Astrocyte (in vitro differentiated cells and primary cell): ENCODE results near the gene PHC2. TPM values are rescaled to one million over a fixed set of nuclear protein-coding genes. Genes with fewer than 3 reads are reported as not detected.

ENCODE experiments used
- DNase-seq: peaks from one replicate; pipeline ENCODE4 v3.0.0-alpha.2; 2010; ENCODE audit warnings: low read depth
- FAIRE-seq: peaks from 2 replicates; lab custom pipeline; 2011; peaks lifted over from hg19 to GRCh38; lab: Jason Lieb, UNC
- H2AFZ ChIP-seq: 2 replicates; pipeline ENCODE4 v1.6.0; 2012; ENCODE audit warnings: low read depth, low read length, inconsistent platforms
- H3K27ac ChIP-seq: 2 replicates; pipeline ENCODE4 v1.5.1; 2011; ENCODE audit warnings: low read depth, low read length, inconsistent platforms
- H3K27me3 ChIP-seq: 2 replicates; pipeline ENCODE4 v1.6.0; 2011; ENCODE audit warnings: low read length, inconsistent platforms; ENCODE audit not compliant: insufficient read depth
- H3K36me3 ChIP-seq: 2 replicates; pipeline ENCODE4 v1.5.1; 2011; ENCODE audit warnings: low read length, inconsistent platforms; ENCODE audit not compliant: insufficient read depth
- H3K4me1 ChIP-seq: 2 replicates; pipeline ENCODE4 v1.5.1; 2011; ENCODE audit warnings: low read length, inconsistent platforms; ENCODE audit not compliant: insufficient read depth
- H3K4me2 ChIP-seq: 2 replicates; pipeline ENCODE4 v1.6.0; 2012; ENCODE audit warnings: low read length, inconsistent platforms
- H3K4me3 ChIP-seq: 2 replicates; pipeline ENCODE4 v1.5.1; 2011; ENCODE audit warnings: low read depth, mild to moderate bottlenecking, low read length, inconsistent platforms; ENCODE audit not compliant: insufficient read depth
- H3K79me2 ChIP-seq: 2 replicates; pipeline ENCODE4 v1.6.0; 2012; ENCODE audit warnings: mild to moderate bottlenecking, low read length, inconsistent platforms; ENCODE audit not compliant: insufficient read depth
- H3K9ac ChIP-seq: 2 replicates; pipeline ENCODE4 v1.6.0; 2012; ENCODE audit warnings: mild to moderate bottlenecking, low read length, inconsistent platforms
- H3K9me3 ChIP-seq: 2 replicates; pipeline ENCODE4 v1.5.1; 2012; ENCODE audit warnings: low read depth, mild to moderate bottlenecking, low read length, inconsistent platforms; ENCODE audit not compliant: insufficient read depth
- H4K20me1 ChIP-seq: 2 replicates; pipeline ENCODE4 v1.6.0; 2012; ENCODE audit warnings: low read length, inconsistent platforms; ENCODE audit not compliant: insufficient read depth
- H3K27ac Mint-ChIP-seq: one replicate; pipeline ENCODE4 v1.8.0; 2021; ENCODE audit warnings: mild to moderate bottlenecking, mixed read lengths; ENCODE audit not compliant: unreplicated experiment
- H3K27me3 Mint-ChIP-seq: one replicate; pipeline ENCODE4 v1.8.0; 2021; ENCODE audit warnings: low read depth, mixed read lengths; ENCODE audit not compliant: unreplicated experiment
- H3K36me3 Mint-ChIP-seq: one replicate; pipeline ENCODE4 v1.8.0; 2021; ENCODE audit warnings: low read depth, mixed read lengths; ENCODE audit not compliant: unreplicated experiment
- H3K4me1 Mint-ChIP-seq: one replicate; pipeline ENCODE4 v1.8.0; 2021; ENCODE audit warnings: low read depth, mixed read lengths; ENCODE audit not compliant: unreplicated experiment
- H3K4me3 Mint-ChIP-seq: one replicate; pipeline ENCODE4 v1.8.0; 2021; ENCODE audit warnings: mild to moderate bottlenecking, moderate library complexity, mixed read lengths; ENCODE audit not compliant: unreplicated experiment
- H3K9me3 Mint-ChIP-seq: one replicate; pipeline ENCODE4 v1.8.0; 2021; ENCODE audit warnings: mild to moderate bottlenecking, mixed read lengths; ENCODE audit not compliant: unreplicated experiment
- CTCF ChIP-seq: IDR thresholded peaks from 2 replicates; pipeline ENCODE4 v1.5.1; 2011; ENCODE audit warnings: low read depth, mild to moderate bottlenecking, inconsistent platforms, low read length, moderate library complexity; ENCODE audit not compliant: insufficient read depth
- EZH2 ChIP-seq: IDR thresholded peaks from 2 replicates; pipeline ENCODE4 v1.6.1; 2012; ENCODE audit warnings: mild to moderate bottlenecking, low read length, inconsistent platforms; ENCODE audit not compliant: insufficient read depth
- total RNA-seq: library from RNA; stranded (reverse); gene quantifications from 2 replicates; pipeline ENCODE4 v1.2.1, GENCODE V29; 2021

PHC2 gene
- total RNA-seq, 1 donor from 2014 or later, result 113 TPM

- FAIRE-seq, result no peak
- H3K4me3 Mint-ChIP-seq, result no peak overlapping the region
Measured at GRCh38 chr1:33307494-33307864, 123.4 kb downstream of the PHC2 start.

GRCh38 chr1:33306653-33307493 is 124.0 kb downstream of the PHC2 start:
- H2AFZ ChIP-seq, result peak overlapping the region; percentile 79
- peak overlapping the region; percentile 79 for H3K4me2 ChIP-seq
- peak overlapping the region; percentile 23 for H3K9ac ChIP-seq
- FAIRE-seq (no peak), DNase-seq (no peak)
- Mint-ChIP-seq H3K36me3 (peaks cover 15% of the 10 kb centered on the region), H3K27ac (no peak overlapping the region), H3K9me3 (peaks cover 4% of the 10 kb centered on the region), H3K27me3 (peaks cover 12% of the 10 kb centered on the region), H3K4me1 (no peaks in the 10 kb centered on the region), H3K4me3 (no peak overlapping the region)
- TF ChIP-seq CTCF (no peak), EZH2 (peak; percentile 52)
- no peaks in the 10 kb centered on the region for H4K20me1 ChIP-seq
- no peaks in the 10 kb centered on the region for H3K36me3 ChIP-seq
- H3K4me1 ChIP-seq, result peaks cover 11% of the 10 kb centered on the region
- H3K27me3 ChIP-seq, result no peaks in the 10 kb centered on the region
- H3K4me3 ChIP-seq, result peak overlapping the region; percentile 23
- H3K27ac ChIP-seq, result no peak overlapping the region
- no peaks in the 10 kb centered on the region for H3K79me2 ChIP-seq
- no peaks in the 10 kb centered on the region for H3K9me3 ChIP-seq

More at GRCh38 chr1:33307494-33307864, 123.4 kb downstream of the PHC2 start:
- no peak overlapping the region for H3K27ac Mint-ChIP-seq
- H3K27ac ChIP-seq, result no peak overlapping the region
- no peaks in the 10 kb centered on the region for H3K27me3 ChIP-seq
- DNase-seq, result no peak
- H3K9me3 ChIP-seq, result no peaks in the 10 kb centered on the region
- H3K4me3 ChIP-seq, result no peak overlapping the region
- no peak overlapping the region for H3K9ac ChIP-seq
- H4K20me1 ChIP-seq, result no peaks in the 10 kb centered on the region
- peaks cover 4% of the 10 kb centered on the region for H3K9me3 Mint-ChIP-seq
- no peak overlapping the region for H3K4me2 ChIP-seq
- H2AFZ ChIP-seq, result no peak overlapping the region
- peaks cover 11% of the 10 kb centered on the region for H3K36me3 Mint-ChIP-seq
- H3K4me1 Mint-ChIP-seq, result no peaks in the 10 kb centered on the region
- H3K79me2 ChIP-seq, result no peaks in the 10 kb centered on the region
- no peaks in the 10 kb centered on the region for H3K36me3 ChIP-seq
- peaks cover 15% of the 10 kb centered on the region for H3K27me3 Mint-ChIP-seq
- H3K4me1 ChIP-seq, result peaks cover 11% of the 10 kb centered on the region
- TF ChIP-seq CTCF (no peak), EZH2 (no peak)
